Loucy (cell line): ENCODE results near the gene KIF11.

Source experiments
- H2AFZ ChIP-seq: fragments of 200-600 bp; sonication (generic); 2 replicates; pipeline ENCODE4 v1.6.0; 2016; ENCODE audit warnings: antibody characterized with exemption, mild to moderate bottlenecking, low read length, moderate library complexity
- H3F3A ChIP-seq: fragments of 200-600 bp; 2 replicates; pipeline ENCODE4 v1.6.0; 2016; ENCODE audit warnings: antibody characterized with exemption, low read depth, mild to moderate bottlenecking
- H3K27me3 ChIP-seq: fragments of 200-600 bp; sonication (generic); 2 replicates; pipeline ENCODE4 v1.6.1; 2014; ENCODE audit warnings: low read length, mild to moderate bottlenecking; ENCODE audit not compliant: insufficient read depth, poor library complexity, severe bottlenecking
- H3K36me3 ChIP-seq: fragments of 200-600 bp; sonication (generic); 2 replicates; pipeline ENCODE4 v1.6.1; 2016; ENCODE audit warnings: low read length; ENCODE audit not compliant: insufficient read depth
- H3K4me1 ChIP-seq: fragments of 200-600 bp; sonication (generic); 2 replicates; pipeline ENCODE4 v1.5.1; 2014; ENCODE audit warnings: low read length, mild to moderate bottlenecking; ENCODE audit not compliant: insufficient read depth, poor library complexity, severe bottlenecking
- H3K4me2 ChIP-seq: fragments of 200-600 bp; sonication (generic); 2 replicates; pipeline ENCODE4 v1.6.0; 2014; ENCODE audit warnings: antibody characterized with exemption, low read length, low read depth, mild to moderate bottlenecking; ENCODE audit not compliant: poor library complexity, severe bottlenecking
- H3K4me3 ChIP-seq: fragments of 200-600 bp; sonication (generic); 2 replicates; pipeline ENCODE4 v1.5.1; 2014; ENCODE audit warnings: low read length, mild to moderate bottlenecking, mixed read lengths; ENCODE audit not compliant: poor library complexity, severe bottlenecking
- H3K79me2 ChIP-seq: fragments of 200-600 bp; sonication (generic); 2 replicates; pipeline ENCODE4 v1.6.1; 2014; ENCODE audit warnings: low read length; ENCODE audit not compliant: insufficient read depth
- H3K9ac ChIP-seq: fragments of 200-600 bp; sonication (generic); 2 replicates; pipeline ENCODE4 v1.6.0; 2014; ENCODE audit warnings: mild to moderate bottlenecking, low read depth, low read length, moderate library complexity; ENCODE audit not compliant: poor library complexity, severe bottlenecking
- H3K9me2 ChIP-seq: fragments of 200-600 bp; sonication (generic); replicated peaks from 2 replicates; pipeline ENCODE4 v1.6.1; 2016; ENCODE audit warnings: low read depth, low read length, mixed read lengths
- H3K9me3 ChIP-seq: fragments of 200-600 bp; sonication (generic); 2 replicates; pipeline ENCODE4 v1.6.1; 2014; ENCODE audit warnings: mild to moderate bottlenecking, antibody characterized with exemption, low read length, low read depth; ENCODE audit not compliant: insufficient read depth
- H4K20me1 ChIP-seq: fragments of 200-600 bp; sonication (generic); 2 replicates; pipeline ENCODE4 v1.6.0; 2014; ENCODE audit warnings: antibody characterized with exemption, low read length, mild to moderate bottlenecking; ENCODE audit not compliant: insufficient read depth, poor library complexity, severe bottlenecking
- CTCF ChIP-seq: fragments of 200-600 bp; sonication (generic); conservative IDR thresholded peaks from 2 replicates; pipeline ENCODE4 v1.5.1; 2014; ENCODE audit warnings: mild to moderate bottlenecking, antibody characterized with exemption, low read length
- EZH2phosphoT487 ChIP-seq: fragments of 200-600 bp; IDR thresholded peaks from 2 replicates; pipeline ENCODE4 v1.6.1; 2018; ENCODE audit warnings: antibody characterized with exemption, mild to moderate bottlenecking, moderate library complexity, borderline replicate concordance

Gene KIF11

GRCh38 chr10:92572362-92573090 is 20.4 kb upstream of the KIF11 start:
- peak overlapping the region; percentile 93 for H3K4me2 ChIP-seq
- H4K20me1 ChIP-seq, result peaks cover 16% of the 10 kb centered on the region
- peaks cover 49% of the 10 kb centered on the region for H3K79me2 ChIP-seq
- no peaks in the 10 kb centered on the region for H3K27me3 ChIP-seq
- 0 out of 2 replicates have a peak, but pooled peaks cover 2% of the 10 kb centered on the region for H3F3A ChIP-seq
- no peaks in the 10 kb centered on the region for H3K36me3 ChIP-seq
- peak overlapping the region; percentile 85 for H3K9ac ChIP-seq
- no peaks in the 10 kb centered on the region for H3K9me3 ChIP-seq
- no peak overlapping the region for H2AFZ ChIP-seq
- H3K4me3 ChIP-seq, result peak overlapping the region; percentile 91
- TF ChIP-seq CTCF (no peak), EZH2phosphoT487 (no peak)
- peaks cover 28% of the 10 kb centered on the region for H3K4me1 ChIP-seq
- H3K9me2 ChIP-seq, result no peaks in the 10 kb centered on the region

GRCh38 chr10:92573091-92573797 is 19.7 kb upstream of the KIF11 start:
- Histone ChIP-seq H2AFZ (peak overlapping the region; percentile 99), H3K4me1 (peaks cover 24% of the 10 kb centered on the region)

More at GRCh38 chr10:92573091-92573797, 19.7 kb upstream of the KIF11 start:
- Histone ChIP-seq H3K79me2 (peaks cover 42% of the 10 kb centered on the region), H3K36me3 (no peaks in the 10 kb centered on the region), H3K9me3 (no peaks in the 10 kb centered on the region), H3K9ac (peak overlapping the region; percentile 85), H3K4me3 (peak overlapping the region; percentile 91), H3K9me2 (no peaks in the 10 kb centered on the region), H3K27me3 (no peaks in the 10 kb centered on the region), H3K4me2 (peak overlapping the region; percentile 93), H4K20me1 (peaks cover 16% of the 10 kb centered on the region), H3F3A (0 out of 2 replicates have a peak, but pooled peaks cover 2% of the 10 kb centered on the region)
- TF ChIP-seq CTCF (peak; percentile 27), EZH2phosphoT487 (no peak)
